ENCODE data around the gene RFX8. TPM values are rescaled to one million over a fixed set of nuclear protein-coding genes. Genes with fewer than 3 reads are reported as not detected.
"Not testable (repeated sequence)": the region's sequence is repeated elsewhere in the genome, so short reads cannot be mapped to it uniquely, and the experiment has no call there.

The RFX8 gene
- total RNA-seq, 1 donor from 2014 or later, result 4.4 TPM

DNA sequence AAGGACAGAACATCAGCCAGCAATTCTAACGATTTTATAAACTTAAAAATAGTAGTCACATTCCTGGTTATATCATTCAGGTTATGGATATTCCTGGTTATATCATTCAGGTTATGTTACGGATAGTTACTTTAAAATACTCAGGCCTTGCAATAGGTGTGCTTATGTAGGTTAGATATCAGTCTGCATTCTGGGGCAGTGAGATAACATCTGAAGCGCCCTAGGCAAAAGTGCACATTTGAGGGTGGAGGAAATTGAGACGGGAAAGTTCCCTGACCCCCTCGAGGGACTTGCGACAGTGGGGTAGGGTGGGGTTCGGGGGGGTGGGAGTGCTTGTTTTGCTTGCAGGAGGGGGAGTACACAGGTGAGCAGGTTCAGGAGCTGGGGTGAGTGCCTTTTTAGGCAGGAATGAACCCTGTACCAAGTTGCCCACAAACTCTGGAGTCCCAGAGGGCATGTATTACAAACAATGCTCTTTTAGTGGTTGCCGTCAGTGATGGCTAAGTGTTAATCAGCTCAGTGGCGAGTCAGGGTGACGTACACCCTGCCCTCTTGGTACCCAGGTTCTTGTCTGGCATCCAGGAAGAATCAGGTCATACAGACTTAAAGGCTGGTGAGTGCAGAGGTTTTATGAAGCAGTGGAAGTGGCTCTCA is 119.4 kb downstream of the RFX8 start:
- intact Hi-C loops (cut with micrococcal nuclease), result no loop called here

DNA sequence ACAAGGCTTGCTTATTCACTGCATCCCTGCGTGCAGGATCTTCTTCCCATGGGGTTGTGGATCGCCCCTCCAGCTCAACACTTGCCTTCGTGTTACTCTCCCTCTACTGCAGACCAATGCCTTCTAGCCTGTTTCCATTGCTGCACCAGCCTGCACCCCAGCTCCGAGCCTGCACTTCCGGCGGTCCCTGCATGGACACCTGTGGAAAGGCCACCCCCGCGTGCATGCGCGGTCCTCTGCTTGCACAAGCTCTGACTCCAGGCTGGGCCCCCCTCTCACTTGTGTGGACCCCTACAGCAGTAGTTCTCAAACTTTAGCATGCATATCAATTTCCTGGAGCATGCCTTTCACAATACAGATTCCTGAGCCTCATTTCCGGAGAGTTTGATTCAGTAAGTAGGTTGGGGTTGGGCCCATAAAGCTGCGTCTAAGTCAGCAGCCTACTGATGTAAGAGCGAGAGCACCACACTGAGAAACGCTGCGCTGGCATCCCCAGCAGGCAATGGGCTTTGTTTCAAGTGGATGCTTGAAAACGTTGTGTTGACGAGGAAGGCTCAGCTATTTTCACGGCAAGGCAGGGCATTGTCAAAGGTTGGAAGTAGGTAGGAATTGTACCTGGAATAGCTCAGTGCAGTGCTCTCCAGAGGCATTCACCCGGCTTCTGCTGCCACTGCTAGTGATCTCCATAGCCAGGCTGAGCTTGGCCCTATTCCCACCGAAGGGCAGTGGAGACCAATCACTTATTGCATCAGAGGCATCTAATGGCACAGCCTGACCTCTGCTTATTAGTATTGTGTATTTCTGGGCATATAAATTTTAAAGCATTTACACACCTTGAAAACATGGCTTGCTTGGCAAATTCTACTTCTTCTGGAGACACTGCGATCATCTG is 120.2 kb downstream of the RFX8 start:
- intact Hi-C loops (cut with micrococcal nuclease), result no loop called here

DNA sequence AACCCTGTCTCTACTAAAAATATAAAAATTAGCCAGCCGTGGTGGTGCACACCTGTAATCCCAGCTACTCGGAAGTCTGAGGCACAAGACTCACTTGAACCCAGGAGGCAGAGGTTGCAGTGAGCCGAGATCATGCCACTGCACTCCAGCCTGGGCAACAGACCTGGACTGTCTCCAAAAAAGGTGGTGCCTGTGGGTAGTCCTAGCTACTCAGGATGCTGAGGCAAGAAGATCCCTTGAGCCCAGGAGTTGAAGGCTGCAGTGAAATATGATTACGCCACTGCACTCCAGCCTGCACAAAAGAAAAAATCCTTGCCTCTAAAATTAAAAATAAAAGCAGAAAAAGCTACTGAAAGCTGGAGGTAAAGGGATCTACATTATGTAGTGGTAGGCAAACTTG is 122.3 kb downstream of the RFX8 start:
- intact Hi-C loops (cut with micrococcal nuclease), result not testable (repeated sequence)

DNA sequence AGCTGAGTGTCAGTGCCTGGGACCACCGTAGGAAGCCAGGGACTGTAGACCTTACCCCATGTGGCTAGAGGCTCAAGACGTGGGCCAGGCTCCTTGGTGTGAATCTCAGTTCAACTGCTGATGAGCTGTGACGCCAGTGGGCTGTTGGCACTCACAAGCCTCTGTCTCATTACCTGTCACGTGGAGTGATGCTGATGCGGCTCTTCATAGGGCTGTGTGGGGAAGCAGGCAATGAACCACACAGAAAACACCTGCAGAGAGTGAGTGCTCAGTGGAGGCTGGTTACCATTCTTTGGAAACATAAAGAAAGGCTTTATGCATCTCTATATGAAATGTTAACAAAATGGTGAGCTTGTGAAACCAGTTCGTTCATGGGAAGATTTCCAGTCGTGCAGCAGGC is 123.7 kb downstream of the RFX8 start:
- intact Hi-C loops (cut with micrococcal nuclease), result loop anchor here (2.0 kb wide), 1 partner anchor 36 kb away; the partner anchor contains the start of gene CREG2

DNA sequence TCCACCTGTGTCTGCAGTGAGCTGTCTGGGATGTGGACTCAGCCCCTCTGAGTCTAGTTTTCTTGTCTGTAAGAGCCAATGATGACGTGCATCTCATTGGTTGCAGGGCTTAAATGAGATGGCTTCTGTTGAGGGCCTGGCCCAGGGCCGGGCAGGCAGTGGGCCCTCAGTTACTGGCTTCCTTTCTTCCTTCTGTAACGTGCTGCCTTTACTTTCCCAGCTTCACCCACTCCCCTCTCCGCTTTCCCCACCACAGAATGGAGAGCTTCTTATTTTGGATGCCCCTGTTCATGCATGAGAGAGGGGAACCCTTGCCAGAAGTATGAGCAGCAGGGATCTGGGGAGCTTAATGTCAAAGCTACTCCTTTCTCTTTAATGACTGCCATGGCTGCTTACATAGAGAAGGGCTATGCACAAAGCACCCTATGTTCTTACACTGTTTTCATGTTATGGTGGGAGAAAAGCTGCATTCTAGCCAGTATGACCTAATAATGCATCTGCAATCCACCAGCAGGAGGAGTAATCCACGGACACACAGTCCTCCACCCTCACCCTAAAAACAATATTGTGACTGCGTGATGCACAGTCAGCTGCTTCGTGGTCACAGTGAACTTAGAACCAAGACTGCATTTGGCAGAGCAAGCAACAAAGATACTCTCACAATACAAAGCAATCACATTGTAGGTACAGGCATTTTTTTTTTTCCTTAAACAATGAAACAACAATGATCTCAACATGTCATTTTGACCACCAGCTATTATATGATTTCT is 124.8 kb downstream of the RFX8 start:
- intact Hi-C loops (cut with micrococcal nuclease), result loop anchor here (2.0 kb wide), 1 partner anchor 37 kb away; the partner anchor contains the start of gene CREG2

DNA sequence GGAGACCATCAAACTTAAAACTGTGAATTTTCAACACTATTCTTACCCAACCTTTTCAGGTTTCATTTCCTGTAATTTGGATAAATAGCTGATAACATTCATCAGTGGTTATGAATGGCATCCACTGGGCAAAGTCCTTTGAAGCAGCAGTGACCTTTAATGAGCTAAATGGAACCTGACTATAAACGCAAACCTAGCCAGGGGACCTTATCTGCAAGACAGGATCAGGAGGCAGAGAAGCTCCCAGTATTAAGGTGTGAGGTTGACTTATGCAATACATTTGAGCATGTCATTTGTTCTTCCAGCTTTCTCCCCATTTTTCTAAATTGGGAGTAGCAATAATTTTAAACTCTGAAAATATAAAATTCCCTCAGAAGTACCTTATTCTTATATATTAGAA is 126.0 kb downstream of the RFX8 start:
- intact Hi-C loops (cut with micrococcal nuclease), result no loop called here

Other genes with a start within 250 kb of the RFX8 start
- 75.6 and 76.3 TPM in 2 replicates for gene CNOT11, start 222.2 kb downstream of the RFX8 start, total RNA-seq
- gene RNF149, start 166.4 kb downstream of the RFX8 start, total RNA-seq, result 85.5 and 87.0 TPM in 2 replicates
- 0.14 and 0.45 TPM in 2 replicates for gene CREG2, start 87.6 kb downstream of the RFX8 start, total RNA-seq
- gene MAP4K4, start 222.6 kb upstream of the RFX8 start, total RNA-seq, result 83.4 and 88.6 TPM in 2 replicates